SK-N-SH treated with all-trans-retinoic acid at 6 μM for 48 hours (cell line): ENCODE data around the gene MED27.

ENCODE experiments used
- ATAC-seq: fragments of 200-7000 bp; cut with Tn5 transposase; 3 replicates; pipeline ENCODE4 v1.9.1; 2020; ENCODE audit warnings: mild to moderate bottlenecking, moderate library complexity
- ARNTL ChIP-seq: fragments of 450-650 bp; formaldehyde crosslinking; IDR thresholded peaks from 2 replicates; pipeline ENCODE4 v1.5.0; 2020; ENCODE audit warnings: low read depth, mild to moderate bottlenecking, moderate library complexity, borderline replicate concordance
- BACH2 ChIP-seq: fragments of 250-450 bp; sonication (Bioruptor Pico); IDR thresholded peaks from 2 replicates; pipeline ENCODE4 v1.9.0; 2021; ENCODE audit warnings: mild to moderate bottlenecking, borderline replicate concordance
- CSDC2 ChIP-seq: fragments of 250-450 bp; sonication (Bioruptor Pico); IDR thresholded peaks from 2 replicates; pipeline ENCODE4 v1.5.0; 2020; ENCODE audit warnings: mild to moderate bottlenecking, moderate library complexity
- ESRRG ChIP-seq: fragments of 250-450 bp; sonication (Bioruptor Pico); IDR thresholded peaks from 2 replicates; pipeline ENCODE4 v1.6.1; 2021; ENCODE audit warnings: mild to moderate bottlenecking
- GLIS3 ChIP-seq: fragments of 250-450 bp; sonication (Bioruptor Pico); IDR thresholded peaks from 2 replicates; pipeline ENCODE4 v1.5.0; 2020; ENCODE audit warnings: mild to moderate bottlenecking, moderate library complexity
- ISL1 ChIP-seq: fragments of 250-450 bp; sonication (Bioruptor Pico); IDR thresholded peaks from 2 replicates; pipeline ENCODE4 v2.1.2; 2022; ENCODE audit warnings: mild to moderate bottlenecking, moderate library complexity
- RARB ChIP-seq: fragments of 250-450 bp; sonication (Bioruptor Pico); IDR thresholded peaks from 2 replicates; pipeline ENCODE4 v1.8.0; 2021; ENCODE audit warnings: mild to moderate bottlenecking, moderate library complexity
- SNAI2 ChIP-seq: fragments of 250-450 bp; sonication (Bioruptor Pico); IDR thresholded peaks from 2 replicates; pipeline ENCODE4 v1.5.0; 2020; ENCODE audit warnings: mild to moderate bottlenecking, moderate library complexity
- TCF4 ChIP-seq: fragments of 250-450 bp; sonication (Bioruptor Pico); IDR thresholded peaks from 2 replicates; pipeline ENCODE4 v1.8.0; 2021; ENCODE audit warnings: mild to moderate bottlenecking, moderate library complexity, borderline replicate concordance
- TOX ChIP-seq: fragments of 250-450 bp; sonication (Bioruptor Pico); IDR thresholded peaks from 2 replicates; pipeline ENCODE4 v1.8.0; 2021; ENCODE audit warnings: mild to moderate bottlenecking, moderate library complexity, borderline replicate concordance
- ZFP3 ChIP-seq: fragments of 250-450 bp; sonication (Bioruptor Pico); IDR thresholded peaks from 2 replicates; pipeline ENCODE4 v1.5.0; 2020; ENCODE audit warnings: mild to moderate bottlenecking, moderate library complexity
- ZNF565 ChIP-seq: fragments of 450-650 bp; formaldehyde crosslinking; conservative IDR thresholded peaks from 2 replicates; pipeline ENCODE4 v1.5.0; 2020; ENCODE audit warnings: low read depth, mild to moderate bottlenecking, moderate library complexity
- ZNF70 ChIP-seq: fragments of 450-650 bp; formaldehyde crosslinking; IDR thresholded peaks from 2 replicates; pipeline ENCODE4 v1.5.0; 2020; ENCODE audit warnings: mild to moderate bottlenecking, moderate library complexity
- ZNF8 ChIP-seq: fragments of 450-650 bp; formaldehyde crosslinking; IDR thresholded peaks from 2 replicates; pipeline ENCODE4 v1.5.0; 2020; ENCODE audit warnings: mild to moderate bottlenecking, moderate library complexity
- TF ChIP-seq, protein P1 (sequence below): fragments of 250-450 bp; sonication (Bioruptor Pico); IDR thresholded peaks from 2 replicates; pipeline ENCODE4 v1.5.0; 2020; ENCODE audit warnings: mild to moderate bottlenecking, moderate library complexity
- TF ChIP-seq, protein P2 (sequence below): fragments of 250-450 bp; sonication (Bioruptor Pico); IDR thresholded peaks from 2 replicates; pipeline ENCODE4 v1.8.0; 2021; ENCODE audit warnings: low read depth, mild to moderate bottlenecking, moderate library complexity, borderline replicate concordance
- TF ChIP-seq, protein P3 (sequence below): fragments of 250-450 bp; sonication (Bioruptor Pico); IDR thresholded peaks from 2 replicates; pipeline ENCODE4 v1.8.0; 2020; ENCODE audit warnings: mild to moderate bottlenecking, moderate library complexity, borderline replicate concordance
- TF ChIP-seq, protein P4 (sequence below): fragments of 250-450 bp; sonication (Bioruptor Pico); IDR thresholded peaks from 2 replicates; pipeline ENCODE4 v1.5.1; 2020; ENCODE audit warnings: low read depth, mild to moderate bottlenecking, moderate library complexity
- TF ChIP-seq, protein P5 (sequence below): fragments of 250-450 bp; sonication (Bioruptor Pico); IDR thresholded peaks from 2 replicates; pipeline ENCODE4 v1.5.1; 2021; ENCODE audit warnings: mild to moderate bottlenecking, moderate library complexity

The MED27 gene

DNA sequence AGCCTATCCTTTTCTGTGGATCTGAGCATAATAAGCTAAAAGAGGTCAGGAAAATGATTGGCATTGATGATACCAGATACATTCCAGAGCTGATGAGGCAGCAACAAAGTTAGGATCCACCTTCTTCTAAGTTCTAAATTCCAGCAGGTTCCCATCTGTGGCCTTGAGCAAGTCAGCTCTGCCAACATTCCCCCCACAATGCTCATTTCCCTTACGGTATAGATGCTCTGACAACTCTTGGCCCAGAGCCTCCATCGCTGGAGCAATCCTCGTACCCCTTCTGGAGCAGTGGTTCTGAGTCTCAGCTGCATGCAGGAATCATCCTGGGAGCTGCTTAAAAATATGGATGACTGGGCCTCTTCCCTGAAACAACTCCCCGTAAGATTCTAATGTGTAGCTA lies 78.1 kb downstream of the MED27 start (continued):
- TF ChIP-seq, protein P1, sequence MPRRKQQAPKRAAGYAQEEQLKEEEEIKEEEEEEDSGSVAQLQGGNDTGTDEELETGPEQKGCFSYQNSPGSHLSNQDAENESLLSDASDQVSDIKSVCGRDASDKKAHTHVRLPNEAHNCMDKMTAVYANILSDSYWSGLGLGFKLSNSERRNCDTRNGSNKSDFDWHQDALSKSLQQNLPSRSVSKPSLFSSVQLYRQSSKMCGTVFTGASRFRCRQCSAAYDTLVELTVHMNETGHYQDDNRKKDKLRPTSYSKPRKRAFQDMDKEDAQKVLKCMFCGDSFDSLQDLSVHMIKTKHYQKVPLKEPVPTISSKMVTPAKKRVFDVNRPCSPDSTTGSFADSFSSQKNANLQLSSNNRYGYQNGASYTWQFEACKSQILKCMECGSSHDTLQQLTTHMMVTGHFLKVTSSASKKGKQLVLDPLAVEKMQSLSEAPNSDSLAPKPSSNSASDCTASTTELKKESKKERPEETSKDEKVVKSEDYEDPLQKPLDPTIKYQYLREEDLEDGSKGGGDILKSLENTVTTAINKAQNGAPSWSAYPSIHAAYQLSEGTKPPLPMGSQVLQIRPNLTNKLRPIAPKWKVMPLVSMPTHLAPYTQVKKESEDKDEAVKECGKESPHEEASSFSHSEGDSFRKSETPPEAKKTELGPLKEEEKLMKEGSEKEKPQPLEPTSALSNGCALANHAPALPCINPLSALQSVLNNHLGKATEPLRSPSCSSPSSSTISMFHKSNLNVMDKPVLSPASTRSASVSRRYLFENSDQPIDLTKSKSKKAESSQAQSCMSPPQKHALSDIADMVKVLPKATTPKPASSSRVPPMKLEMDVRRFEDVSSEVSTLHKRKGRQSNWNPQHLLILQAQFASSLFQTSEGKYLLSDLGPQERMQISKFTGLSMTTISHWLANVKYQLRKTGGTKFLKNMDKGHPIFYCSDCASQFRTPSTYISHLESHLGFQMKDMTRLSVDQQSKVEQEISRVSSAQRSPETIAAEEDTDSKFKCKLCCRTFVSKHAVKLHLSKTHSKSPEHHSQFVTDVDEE (CRISPR knock-in tag) = no peak
- TF ChIP-seq ZFP3 (CRISPR knock-in tag) (no peak), CSDC2 (no peak), GLIS3 (CRISPR knock-in tag) (no peak), SNAI2 (CRISPR knock-in tag) (no peak)

DNA sequence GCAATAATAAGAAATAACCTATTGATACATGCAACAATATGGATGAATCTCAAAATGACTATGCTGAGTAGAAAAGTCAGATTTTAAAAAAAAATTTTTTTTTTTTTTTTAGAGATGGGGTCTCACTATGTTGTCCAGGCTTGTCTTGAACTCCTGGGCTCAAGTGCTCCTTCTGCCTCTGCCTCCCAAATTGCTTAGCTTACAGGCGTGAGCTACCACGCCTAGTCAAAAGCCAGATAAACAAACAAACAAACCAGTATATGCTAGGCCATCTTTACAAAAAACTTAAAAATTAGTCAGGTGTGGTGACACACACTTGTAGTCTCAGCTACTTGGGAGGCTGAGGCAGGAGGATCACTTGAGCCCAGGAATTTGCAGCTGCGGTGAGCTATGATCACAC lies 79.0 kb downstream of the MED27 start:
- ATAC-seq = no peak

DNA sequence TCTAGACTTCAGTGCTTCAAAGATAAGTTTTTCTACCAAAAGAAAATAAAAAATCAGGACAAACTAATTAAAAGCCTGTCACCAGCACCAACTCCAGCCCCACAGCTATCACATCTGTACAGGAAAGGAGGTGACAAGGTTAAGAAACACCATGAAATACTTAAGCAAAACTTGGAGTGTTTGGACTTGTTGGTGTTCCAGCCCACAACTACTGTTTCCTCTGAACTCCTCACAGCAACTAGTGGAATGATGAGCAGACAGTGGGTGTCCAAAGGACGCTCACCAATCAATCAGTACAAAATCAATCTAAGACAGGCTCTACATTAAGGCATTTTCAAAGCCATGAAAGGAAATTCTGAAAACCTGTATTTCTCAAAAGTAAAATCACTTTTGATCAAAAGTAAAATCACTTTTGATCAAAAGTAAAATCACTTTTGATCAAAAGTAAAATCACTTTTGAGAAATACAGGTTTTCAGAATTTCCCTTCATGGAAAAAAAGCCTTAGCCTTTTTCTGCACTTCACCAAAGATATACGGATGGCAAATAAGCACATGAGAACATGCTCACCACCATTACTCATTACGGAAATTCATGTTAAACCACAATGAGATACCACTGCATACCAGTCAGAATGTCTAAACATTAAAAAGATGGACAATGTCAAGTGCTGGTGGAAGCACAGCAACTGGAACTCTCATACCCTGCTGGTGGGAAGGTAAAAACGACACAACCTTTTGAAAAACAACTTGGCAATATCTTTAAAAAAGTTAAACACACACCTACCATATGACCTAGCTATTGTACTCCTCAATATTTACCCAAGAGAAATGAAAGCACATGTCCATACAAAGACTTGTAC lies 79.7 kb downstream of the MED27 start:
- TF ChIP-seq ZNF565 (CRISPR knock-in tag) = no peak
- TF ChIP-seq, protein P2, sequence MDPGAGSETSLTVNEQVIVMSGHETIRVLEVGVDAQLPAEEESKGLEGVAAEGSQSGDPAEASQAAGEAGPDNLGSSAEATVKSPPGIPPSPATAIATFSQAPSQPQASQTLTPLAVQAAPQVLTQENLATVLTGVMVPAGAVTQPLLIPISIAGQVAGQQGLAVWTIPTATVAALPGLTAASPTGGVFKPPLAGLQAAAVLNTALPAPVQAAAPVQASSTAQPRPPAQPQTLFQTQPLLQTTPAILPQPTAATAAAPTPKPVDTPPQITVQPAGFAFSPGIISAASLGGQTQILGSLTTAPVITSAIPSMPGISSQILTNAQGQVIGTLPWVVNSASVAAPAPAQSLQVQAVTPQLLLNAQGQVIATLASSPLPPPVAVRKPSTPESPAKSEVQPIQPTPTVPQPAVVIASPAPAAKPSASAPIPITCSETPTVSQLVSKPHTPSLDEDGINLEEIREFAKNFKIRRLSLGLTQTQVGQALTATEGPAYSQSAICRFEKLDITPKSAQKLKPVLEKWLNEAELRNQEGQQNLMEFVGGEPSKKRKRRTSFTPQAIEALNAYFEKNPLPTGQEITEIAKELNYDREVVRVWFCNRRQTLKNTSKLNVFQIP (CRISPR knock-in tag) = no peak
- no peak for TF ChIP-seq CSDC2
- TF ChIP-seq ARNTL = no peak
- no peak for TF ChIP-seq ISL1 (CRISPR knock-in tag)
- no peak for TF ChIP-seq SNAI2 (CRISPR knock-in tag)
- TF ChIP-seq ZFP3 (CRISPR knock-in tag) = no peak
- no peak for TF ChIP-seq ESRRG (CRISPR knock-in tag)
- no peak for TF ChIP-seq BACH2
- no peak for TF ChIP-seq ZNF8 (CRISPR knock-in tag)
- ATAC-seq = no peak

More for the DNA sequence above, 79.0 kb downstream of the MED27 start:
- TF ChIP-seq, protein P2 (CRISPR knock-in tag) = no peak
- TF ChIP-seq, protein P3, sequence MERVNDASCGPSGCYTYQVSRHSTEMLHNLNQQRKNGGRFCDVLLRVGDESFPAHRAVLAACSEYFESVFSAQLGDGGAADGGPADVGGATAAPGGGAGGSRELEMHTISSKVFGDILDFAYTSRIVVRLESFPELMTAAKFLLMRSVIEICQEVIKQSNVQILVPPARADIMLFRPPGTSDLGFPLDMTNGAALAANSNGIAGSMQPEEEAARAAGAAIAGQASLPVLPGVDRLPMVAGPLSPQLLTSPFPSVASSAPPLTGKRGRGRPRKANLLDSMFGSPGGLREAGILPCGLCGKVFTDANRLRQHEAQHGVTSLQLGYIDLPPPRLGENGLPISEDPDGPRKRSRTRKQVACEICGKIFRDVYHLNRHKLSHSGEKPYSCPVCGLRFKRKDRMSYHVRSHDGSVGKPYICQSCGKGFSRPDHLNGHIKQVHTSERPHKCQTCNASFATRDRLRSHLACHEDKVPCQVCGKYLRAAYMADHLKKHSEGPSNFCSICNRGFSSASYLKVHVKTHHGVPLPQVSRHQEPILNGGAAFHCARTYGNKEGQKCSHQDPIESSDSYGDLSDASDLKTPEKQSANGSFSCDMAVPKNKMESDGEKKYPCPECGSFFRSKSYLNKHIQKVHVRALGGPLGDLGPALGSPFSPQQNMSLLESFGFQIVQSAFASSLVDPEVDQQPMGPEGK = no peak
- TF ChIP-seq ZFP3 (CRISPR knock-in tag) = no peak
- no peak for TF ChIP-seq ZNF565 (CRISPR knock-in tag)
- TF ChIP-seq, protein P4, sequence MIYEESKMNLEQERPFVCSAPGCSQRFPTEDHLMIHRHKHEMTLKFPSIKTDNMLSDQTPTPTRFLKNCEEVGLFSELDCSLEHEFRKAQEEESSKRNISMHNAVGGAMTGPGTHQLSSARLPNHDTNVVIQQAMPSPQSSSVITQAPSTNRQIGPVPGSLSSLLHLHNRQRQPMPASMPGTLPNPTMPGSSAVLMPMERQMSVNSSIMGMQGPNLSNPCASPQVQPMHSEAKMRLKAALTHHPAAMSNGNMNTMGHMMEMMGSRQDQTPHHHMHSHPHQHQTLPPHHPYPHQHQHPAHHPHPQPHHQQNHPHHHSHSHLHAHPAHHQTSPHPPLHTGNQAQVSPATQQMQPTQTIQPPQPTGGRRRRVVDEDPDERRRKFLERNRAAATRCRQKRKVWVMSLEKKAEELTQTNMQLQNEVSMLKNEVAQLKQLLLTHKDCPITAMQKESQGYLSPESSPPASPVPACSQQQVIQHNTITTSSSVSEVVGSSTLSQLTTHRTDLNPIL (CRISPR knock-in tag) = no peak
- TF ChIP-seq RARB (CRISPR knock-in tag) = no peak
- no peak for TF ChIP-seq CSDC2
- TF ChIP-seq ZNF8 (CRISPR knock-in tag) = no peak
- TF ChIP-seq ARNTL = no peak
- no peak for TF ChIP-seq TOX

DNA sequence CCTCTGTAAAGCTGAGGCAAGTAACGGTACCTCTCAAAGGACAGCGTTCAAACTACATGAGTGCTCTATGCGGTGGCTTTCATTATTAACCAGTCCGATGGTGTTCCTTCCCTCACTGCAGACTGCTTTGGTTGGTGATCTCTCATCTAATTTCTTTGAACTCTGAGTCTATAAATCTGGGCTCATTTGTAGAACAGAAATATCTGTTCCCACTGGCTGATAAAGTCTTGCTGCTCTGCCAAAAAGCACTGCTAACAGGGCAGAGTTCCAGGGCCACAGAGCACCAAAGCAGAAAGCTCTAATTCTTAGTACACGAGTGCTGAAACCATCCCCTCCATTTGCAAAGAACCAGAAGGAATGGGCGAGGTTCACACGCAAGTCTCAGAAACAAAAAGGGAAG lies 81.9 kb downstream of the MED27 start:
- ATAC-seq = peak; percentile 28; the same call in 1 of the 3 replicates
- TF ChIP-seq ZNF8 (CRISPR knock-in tag) (no peak), ZNF70 (no peak), TCF4 (CRISPR knock-in tag) (peak; percentile 33; the same call in 1 of the 2 replicates)
- TF ChIP-seq, protein P1 (CRISPR knock-in tag) = no peak
- TF ChIP-seq, protein P5, sequence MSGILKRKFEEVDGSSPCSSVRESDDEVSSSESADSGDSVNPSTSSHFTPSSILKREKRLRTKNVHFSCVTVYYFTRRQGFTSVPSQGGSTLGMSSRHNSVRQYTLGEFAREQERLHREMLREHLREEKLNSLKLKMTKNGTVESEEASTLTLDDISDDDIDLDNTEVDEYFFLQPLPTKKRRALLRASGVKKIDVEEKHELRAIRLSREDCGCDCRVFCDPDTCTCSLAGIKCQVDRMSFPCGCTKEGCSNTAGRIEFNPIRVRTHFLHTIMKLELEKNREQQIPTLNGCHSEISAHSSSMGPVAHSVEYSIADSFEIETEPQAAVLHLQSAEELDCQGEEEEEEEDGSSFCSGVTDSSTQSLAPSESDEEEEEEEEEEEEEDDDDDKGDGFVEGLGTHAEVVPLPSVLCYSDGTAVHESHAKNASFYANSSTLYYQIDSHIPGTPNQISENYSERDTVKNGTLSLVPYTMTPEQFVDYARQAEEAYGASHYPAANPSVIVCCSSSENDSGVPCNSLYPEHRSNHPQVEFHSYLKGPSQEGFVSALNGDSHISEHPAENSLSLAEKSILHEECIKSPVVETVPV (CRISPR knock-in tag) = no peak
